ENCODE data around the gene CAMSAP3. TPM values are rescaled to one million over a fixed set of nuclear protein-coding genes. Genes with fewer than 3 reads are reported as not detected.

CAMSAP3 gene, protein sequence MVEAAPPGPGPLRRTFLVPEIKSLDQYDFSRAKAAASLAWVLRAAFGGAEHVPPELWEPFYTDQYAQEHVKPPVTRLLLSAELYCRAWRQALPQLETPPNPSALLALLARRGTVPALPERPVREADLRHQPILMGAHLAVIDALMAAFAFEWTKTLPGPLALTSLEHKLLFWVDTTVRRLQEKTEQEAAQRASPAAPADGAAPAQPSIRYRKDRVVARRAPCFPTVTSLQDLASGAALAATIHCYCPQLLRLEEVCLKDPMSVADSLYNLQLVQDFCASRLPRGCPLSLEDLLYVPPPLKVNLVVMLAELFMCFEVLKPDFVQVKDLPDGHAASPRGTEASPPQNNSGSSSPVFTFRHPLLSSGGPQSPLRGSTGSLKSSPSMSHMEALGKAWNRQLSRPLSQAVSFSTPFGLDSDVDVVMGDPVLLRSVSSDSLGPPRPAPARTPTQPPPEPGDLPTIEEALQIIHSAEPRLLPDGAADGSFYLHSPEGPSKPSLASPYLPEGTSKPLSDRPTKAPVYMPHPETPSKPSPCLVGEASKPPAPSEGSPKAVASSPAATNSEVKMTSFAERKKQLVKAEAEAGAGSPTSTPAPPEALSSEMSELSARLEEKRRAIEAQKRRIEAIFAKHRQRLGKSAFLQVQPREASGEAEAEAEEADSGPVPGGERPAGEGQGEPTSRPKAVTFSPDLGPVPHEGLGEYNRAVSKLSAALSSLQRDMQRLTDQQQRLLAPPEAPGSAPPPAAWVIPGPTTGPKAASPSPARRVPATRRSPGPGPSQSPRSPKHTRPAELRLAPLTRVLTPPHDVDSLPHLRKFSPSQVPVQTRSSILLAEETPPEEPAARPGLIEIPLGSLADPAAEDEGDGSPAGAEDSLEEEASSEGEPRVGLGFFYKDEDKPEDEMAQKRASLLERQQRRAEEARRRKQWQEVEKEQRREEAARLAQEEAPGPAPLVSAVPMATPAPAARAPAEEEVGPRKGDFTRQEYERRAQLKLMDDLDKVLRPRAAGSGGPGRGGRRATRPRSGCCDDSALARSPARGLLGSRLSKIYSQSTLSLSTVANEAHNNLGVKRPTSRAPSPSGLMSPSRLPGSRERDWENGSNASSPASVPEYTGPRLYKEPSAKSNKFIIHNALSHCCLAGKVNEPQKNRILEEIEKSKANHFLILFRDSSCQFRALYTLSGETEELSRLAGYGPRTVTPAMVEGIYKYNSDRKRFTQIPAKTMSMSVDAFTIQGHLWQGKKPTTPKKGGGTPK
- 2.3 and 3.8 TPM in 2 replicates for total RNA-seq

DNA sequence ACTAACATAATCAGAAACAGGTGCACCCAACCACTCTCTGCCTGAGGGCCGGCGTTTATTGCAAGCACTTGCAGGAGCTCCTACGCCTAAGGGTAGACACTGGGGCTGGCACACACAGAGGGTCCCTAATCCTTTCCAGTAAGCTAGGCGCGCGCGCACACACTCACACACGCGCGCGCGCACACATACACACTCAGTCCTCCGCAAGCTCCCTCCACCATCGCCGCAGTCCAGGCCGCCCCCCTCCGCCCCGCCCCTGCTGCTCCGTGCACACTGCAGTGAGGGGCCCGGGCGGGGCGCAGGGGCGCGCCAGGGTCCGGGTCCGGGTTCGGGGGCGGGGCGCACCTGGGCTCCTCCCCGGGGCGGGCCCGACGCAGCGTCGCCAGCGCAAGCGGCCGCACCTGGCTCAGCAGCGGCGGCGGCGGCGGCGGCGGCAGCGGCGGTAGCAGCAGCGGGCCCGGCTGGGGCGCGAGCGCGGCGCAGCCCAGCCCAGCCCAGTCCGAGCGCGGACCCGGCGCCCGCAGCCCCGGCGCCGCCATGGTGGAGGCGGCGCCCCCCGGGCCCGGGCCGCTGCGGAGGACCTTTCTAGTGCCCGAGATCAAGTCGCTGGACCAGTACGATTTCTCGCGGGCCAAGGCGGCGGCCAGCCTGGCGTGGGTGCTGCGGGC lies at the start of gene CAMSAP3:
TSS of gene CAMSAP3 (plus strand) at position 398 of the 668 bp plus-strand sequence. CDS start at position 538, 140 bp downstream.

DNA sequence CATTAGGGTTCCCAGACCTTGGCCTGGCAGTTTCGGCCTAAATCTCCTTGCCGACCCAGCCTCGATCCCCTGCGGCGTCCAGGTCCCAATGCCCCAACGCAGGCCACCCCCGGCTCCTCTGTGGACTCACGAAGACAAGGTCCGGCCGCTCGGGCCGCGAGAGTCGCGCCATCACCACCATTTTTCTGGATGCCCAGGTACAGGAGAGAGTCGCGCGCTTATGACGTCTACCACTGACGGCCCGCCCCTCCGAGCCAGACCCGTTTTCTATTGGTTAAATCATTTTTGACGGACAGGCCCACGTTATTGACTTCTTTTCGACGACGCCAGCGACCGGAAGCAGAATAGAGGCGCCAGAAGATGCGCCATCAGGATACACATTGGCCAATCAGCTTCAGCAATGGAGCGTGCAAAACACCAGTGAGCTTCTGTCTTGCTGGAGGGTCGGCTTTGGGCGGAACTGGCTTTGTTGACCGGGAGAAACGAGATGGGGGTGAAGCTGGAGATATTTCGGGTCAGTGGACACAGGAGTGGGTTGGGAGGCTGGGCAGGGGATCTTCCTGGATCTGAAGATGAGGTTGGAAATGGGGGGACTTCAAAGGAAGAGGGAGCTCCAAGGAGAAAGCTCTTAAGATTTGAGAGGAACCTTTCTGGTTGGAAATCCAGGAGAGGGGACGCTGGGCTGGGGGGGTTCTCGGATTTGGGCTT lies 33.8 kb downstream of the CAMSAP3 start, which contains the start of the genes PET100 and XAB2:
TSS of gene PET100 (plus strand) at position 447 of the 708 bp plus-strand sequence. CDS start at position 488, 41 bp downstream.
TSS of gene XAB2 (minus strand) at position 199 of the 708 bp plus-strand sequence. CDS start at position 181, 18 bp downstream.

DNA sequence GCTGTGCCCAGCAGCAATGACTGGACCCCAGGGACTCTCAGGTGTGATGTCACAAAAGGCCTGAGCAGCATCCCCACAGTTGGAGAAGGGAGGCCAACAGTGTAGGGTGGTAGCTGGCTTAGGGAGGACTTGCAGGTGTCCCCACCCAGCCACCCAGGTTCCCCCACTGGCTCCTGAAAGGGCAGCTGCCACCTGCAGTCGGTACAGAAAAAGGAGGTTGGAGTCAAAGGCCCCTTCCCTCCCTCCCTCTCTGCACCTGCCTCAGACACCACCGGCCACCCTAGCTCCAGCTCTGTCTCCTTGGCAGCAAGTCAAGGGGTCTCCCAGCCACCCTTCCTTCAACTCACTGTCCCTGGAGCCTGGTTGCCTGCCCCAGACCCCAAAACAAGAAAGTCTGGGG lies 38.0 kb downstream of the CAMSAP3 start, which contains the start of gene PCP2:
TSS of gene PCP2 (minus strand) at position 22 of the 400 bp plus-strand sequence. CDS start 262 bp downstream, outside the sequence.

DNA sequence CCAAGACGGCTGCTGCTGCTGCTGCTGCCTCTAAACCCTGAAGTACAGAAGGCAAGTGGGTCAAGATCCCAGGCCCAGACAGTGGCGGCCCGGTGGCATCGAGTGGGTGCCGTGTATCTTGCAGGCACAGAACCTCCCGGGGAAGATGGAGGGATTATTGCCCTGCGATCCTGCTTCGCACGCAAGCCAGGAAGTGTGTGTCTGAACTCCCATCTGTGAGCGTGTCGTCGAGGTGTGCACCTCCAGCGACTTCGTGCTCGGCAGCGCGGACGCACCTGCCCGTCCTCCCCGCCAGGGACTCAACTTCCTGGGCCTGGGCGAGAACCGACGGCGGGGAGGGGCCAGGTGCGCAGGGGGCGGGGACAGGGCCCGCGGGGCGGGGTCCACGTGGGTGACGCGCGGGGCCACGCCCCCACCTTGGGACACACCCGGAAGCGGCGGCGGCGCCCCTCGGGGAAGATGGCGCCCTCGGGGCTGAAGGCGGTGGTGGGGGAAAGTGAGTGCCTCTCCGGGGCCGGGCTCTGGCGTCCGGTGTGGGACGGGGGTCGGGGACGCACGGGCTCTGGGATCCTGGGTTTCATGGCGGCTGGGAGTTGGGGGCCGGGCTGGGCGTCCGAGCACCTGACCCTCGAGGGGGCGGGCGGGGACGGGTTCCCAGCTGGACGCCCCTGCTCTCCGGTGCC lies 41.2 kb downstream of the CAMSAP3 start, which contains the start of gene STXBP2:
TSS of gene STXBP2 (plus strand) at position 420 of the 683 bp plus-strand sequence. CDS start at position 460, 40 bp downstream.

Other genes with a start within 250 kb of the CAMSAP3 start
- gene ARHGEF18, start 246.9 kb upstream of the CAMSAP3 start, total RNA-seq, result 51.3 and 52.0 TPM in 2 replicates
- 3.9 and 9.5 TPM in 2 replicates for gene PEX11G, start 106.8 kb upstream of the CAMSAP3 start, total RNA-seq
- gene ZNF358, start 79.8 kb upstream of the CAMSAP3 start, total RNA-seq, result 48.2 and 95.7 TPM in 2 replicates
- 7.9 and 12.4 TPM in 2 replicates for gene MCOLN1, start 73.2 kb upstream of the CAMSAP3 start, total RNA-seq
- 119 and 204 TPM in 2 replicates for gene PNPLA6, start 60.1 kb upstream of the CAMSAP3 start, total RNA-seq
- gene XAB2, start 33.7 kb downstream of the CAMSAP3 start, total RNA-seq, result 43.3 and 61.1 TPM in 2 replicates
- 14.0 and 27.0 TPM in 2 replicates for gene PET100, start 33.9 kb downstream of the CAMSAP3 start, total RNA-seq
- gene PCP2, start 37.9 kb downstream of the CAMSAP3 start, total RNA-seq, result 1.4 TPM in 1 of 2 replicates, not detected in the other
- gene STXBP2, start 41.2 kb downstream of the CAMSAP3 start, total RNA-seq, result 37.0 and 76.3 TPM in 2 replicates
- not detected in 2 replicates for gene RETN, start 73.2 kb downstream of the CAMSAP3 start, total RNA-seq
- not detected in 2 replicates for gene MCEMP1, start 81.2 kb downstream of the CAMSAP3 start, total RNA-seq
- 114 and 143 TPM in 2 replicates for gene TRAPPC5, start 85.0 kb downstream of the CAMSAP3 start, total RNA-seq
- not detected in 2 replicates for gene FCER2, start 106.3 kb downstream of the CAMSAP3 start, total RNA-seq
- not detected in 2 replicates for gene CLEC4G, start 136.2 kb downstream of the CAMSAP3 start, total RNA-seq
- not detected in 2 replicates for gene CD209, start 151.7 kb downstream of the CAMSAP3 start, total RNA-seq
- not detected in 2 replicates for gene CLEC4M, start 167.4 kb downstream of the CAMSAP3 start, total RNA-seq
- 10.4 and 17.5 TPM in 2 replicates for gene EVI5L, start 234.4 kb downstream of the CAMSAP3 start, total RNA-seq

All from mesangial cell (primary cell).